OCI-LY1 (cell line): ENCODE measurements around the gene MB.
"Not testable (repeated sequence)": the region's sequence is repeated elsewhere in the genome, so short reads cannot be mapped to it uniquely, and the experiment has no call there.

Experiments
- H2AFZ ChIP-seq: fragments of 200-600 bp; sonication (generic), shearing (Covaris generic); 2 replicates; pipeline ENCODE4 v1.6.0; 2014; ENCODE audit warnings: antibody characterized with exemption, mild to moderate bottlenecking, low read length
- H3F3A ChIP-seq: fragments of 200-600 bp; sonication (generic), shearing (Covaris generic); 2 replicates; pipeline ENCODE4 v1.6.0; 2014; ENCODE audit warnings: mild to moderate bottlenecking, antibody characterized with exemption, low read length, moderate library complexity; ENCODE audit not compliant: insufficient read depth
- H3K27ac ChIP-seq: fragments of 200-600 bp; sonication (generic); 2 replicates; pipeline ENCODE4 v1.5.1; 2014; ENCODE audit warnings: low read length, mixed run types, mild to moderate bottlenecking, low read depth; ENCODE audit not compliant: poor library complexity, severe bottlenecking
- H3K27me3 ChIP-seq: fragments of 200-600 bp; sonication (generic); 2 replicates; pipeline ENCODE4 v1.6.0; 2014; ENCODE audit warnings: antibody characterized with exemption, mild to moderate bottlenecking, low read length, moderate library complexity; ENCODE audit not compliant: insufficient read depth
- H3K36me3 ChIP-seq: fragments of 200-600 bp; sonication (generic); 2 replicates; pipeline ENCODE4 v1.6.1; 2014; ENCODE audit warnings: mild to moderate bottlenecking, antibody characterized with exemption, low read length, moderate library complexity, mixed read lengths; ENCODE audit not compliant: insufficient read depth
- H3K4me1 ChIP-seq: fragments of 200-600 bp; sonication (generic); 2 replicates; pipeline ENCODE4 v1.5.1; 2014; ENCODE audit warnings: mild to moderate bottlenecking, low read length, moderate library complexity; ENCODE audit not compliant: insufficient read depth, severe bottlenecking
- H3K4me2 ChIP-seq: fragments of 200-600 bp; sonication (generic), shearing (Covaris generic); 2 replicates; pipeline ENCODE4 v1.6.1; 2014; ENCODE audit warnings: low read length
- H3K4me3 ChIP-seq: fragments of 200-600 bp; sonication (generic); 2 replicates; pipeline ENCODE4 v1.5.1; 2014; ENCODE audit warnings: low read length, low read depth, mild to moderate bottlenecking, mixed read lengths; ENCODE audit not compliant: poor library complexity, severe bottlenecking
- H3K79me2 ChIP-seq: fragments of 200-600 bp; shearing (Covaris generic); 2 replicates; pipeline ENCODE4 v1.6.1; 2016; ENCODE audit warnings: mixed run types, low read length, mixed read lengths; ENCODE audit not compliant: insufficient read depth
- H3K9ac ChIP-seq: fragments of 200-600 bp; sonication (generic), shearing (Covaris generic); 2 replicates; pipeline ENCODE4 v1.6.1; 2014; ENCODE audit warnings: mild to moderate bottlenecking, low read length, mixed read lengths
- H3K9me2 ChIP-seq: fragments of 200-600 bp; sonication (generic), shearing (Covaris generic); 2 replicates; pipeline ENCODE4 v1.6.1; 2014; ENCODE audit warnings: low read depth, mild to moderate bottlenecking, low read length, mixed read lengths
- H3K9me3 ChIP-seq: fragments of 200-600 bp; shearing (Covaris generic); 2 replicates; pipeline ENCODE4 v1.6.1; 2014; ENCODE audit warnings: low read length, mixed read lengths
- H4K20me1 ChIP-seq: fragments of 200-600 bp; sonication (generic), shearing (Covaris generic); 2 replicates; pipeline ENCODE4 v1.6.0; 2016; ENCODE audit warnings: mild to moderate bottlenecking, low read length; ENCODE audit not compliant: insufficient read depth
- CTCF ChIP-seq: fragments of 200-600 bp; sonication (generic), shearing (Covaris generic); IDR thresholded peaks from 2 replicates; pipeline ENCODE4 v1.5.1; 2017; ENCODE audit warnings: mild to moderate bottlenecking, antibody characterized with exemption, low read length, moderate library complexity, mixed read lengths
- EZH2 ChIP-seq: fragments of 200-600 bp; sonication (generic), shearing (Covaris generic); IDR thresholded peaks from 2 replicates; pipeline ENCODE4 v1.8.0; 2017; ENCODE audit warnings: borderline replicate concordance, mixed run types, mild to moderate bottlenecking, antibody characterized with exemption, low read length, moderate library complexity, mixed read lengths

The MB gene

GRCh38 chr22:35617137-35617755, at the start of gene MB:
Gene MB (minus strand): TSS chr22:35617329. CDS start chr22:35617257, 72 bp downstream.
- H3K36me3 ChIP-seq = no peaks in the 10 kb centered on the region
- no peaks in the 10 kb centered on the region for H3K79me2 ChIP-seq
- no peaks in the 10 kb centered on the region for H3F3A ChIP-seq
- no peak within 1 kb of the TSS for H2AFZ ChIP-seq
- H4K20me1 ChIP-seq = no peaks in the 10 kb centered on the region
- no peak within 1 kb of the TSS for H3K4me2 ChIP-seq
- no peaks in the 10 kb centered on the region for H3K9me3 ChIP-seq
- no peak within 1 kb of the TSS for H3K9ac ChIP-seq
- H3K27me3 ChIP-seq = 0 out of 2 replicates have a peak, but pooled peaks cover 3% of the 10 kb centered on the region
- no peaks in the 10 kb centered on the region for H3K4me1 ChIP-seq
- no peak for TF ChIP-seq EZH2
- TF ChIP-seq CTCF = no peak
- no peaks in the 10 kb centered on the region for H3K9me2 ChIP-seq
- H3K4me3 ChIP-seq = no peak within 1 kb of the TSS
- no peak within 1 kb of the TSS for H3K27ac ChIP-seq

- H4K20me1 ChIP-seq, H3K9me2 ChIP-seq, H3K36me3 ChIP-seq, H2AFZ ChIP-seq, H3K27me3 ChIP-seq, H3K4me2 ChIP-seq, H3K79me2 ChIP-seq, H3F3A ChIP-seq, H3K4me3 ChIP-seq, H3K27ac ChIP-seq, H3K9ac ChIP-seq: not testable (repeated sequence)
- peaks cover 12% of the 10 kb centered on the region for H3K9me3 ChIP-seq
- H3K4me1 ChIP-seq = peaks cover 16% of the 10 kb centered on the region
Observed at GRCh38 chr22:35666699-35667098, 49.6 kb upstream of the MB start.

GRCh38 chr22:35664955-35665587, 47.9 kb upstream of the MB start:
- peaks cover 32% of the 10 kb centered on the region for H3K4me1 ChIP-seq
- H3K27me3 ChIP-seq = no peaks in the 10 kb centered on the region
- H3K36me3 ChIP-seq = no peaks in the 10 kb centered on the region
- no peaks in the 10 kb centered on the region for H4K20me1 ChIP-seq
- peaks cover 12% of the 10 kb centered on the region for H3K9me3 ChIP-seq
- no peak overlapping the region for H2AFZ ChIP-seq
- H3F3A ChIP-seq = no peaks in the 10 kb centered on the region
- no peaks in the 10 kb centered on the region for H3K9me2 ChIP-seq
- no peak overlapping the region for H3K4me3 ChIP-seq
- H3K27ac ChIP-seq = no peak overlapping the region
- H3K4me2 ChIP-seq = no peak overlapping the region
- TF ChIP-seq EZH2 (no peak), CTCF (no peak)
- H3K79me2 ChIP-seq = no peaks in the 10 kb centered on the region
- no peak overlapping the region for H3K9ac ChIP-seq

GRCh38 chr22:35663371-35663770, 46.2 kb upstream of the MB start:
- Histone ChIP-seq H3K9me2 (no peaks in the 10 kb centered on the region), H3K27ac (no peak overlapping the region), H4K20me1 (no peaks in the 10 kb centered on the region), H3K9me3 (peaks cover 12% of the 10 kb centered on the region), H3F3A (no peaks in the 10 kb centered on the region), H3K4me1 (peaks cover 35% of the 10 kb centered on the region), H3K36me3 (no peaks in the 10 kb centered on the region), H3K79me2 (no peaks in the 10 kb centered on the region), H3K4me3 (no peak overlapping the region), H3K9ac (no peak overlapping the region), H3K4me2 (no peak overlapping the region), H3K27me3 (no peaks in the 10 kb centered on the region), H2AFZ (no peak overlapping the region)
- TF ChIP-seq CTCF (no peak), EZH2 (no peak)
